Fibroblast of upper back skin (primary cell): Measurements from ENCODE around the gene RFX5.
A peak's percentile ranks its signal among the peaks of the same experiment; 100 is the strongest.
"Not testable (repeated sequence)": the region's sequence is repeated elsewhere in the genome, so short reads cannot be mapped to it uniquely, and the experiment has no call there.

Experiments used
- DNase-seq: peaks from one replicate; pipeline ENCODE4 v3.0.0-alpha.2; 2013

Gene RFX5

GRCh38 chr1:151346769-151347522 is at the start of gene RFX5:
Gene RFX5 (minus strand): TSS chr1:151347252. CDS start chr1:151346320, 932 bp downstream.
- peak; percentile 97 for DNase-seq

- DNase-seq = not testable (repeated sequence)
These were observed 49.2 kb upstream of the RFX5 start for GRCh38 chr1:151396265-151396664.

DNA sequence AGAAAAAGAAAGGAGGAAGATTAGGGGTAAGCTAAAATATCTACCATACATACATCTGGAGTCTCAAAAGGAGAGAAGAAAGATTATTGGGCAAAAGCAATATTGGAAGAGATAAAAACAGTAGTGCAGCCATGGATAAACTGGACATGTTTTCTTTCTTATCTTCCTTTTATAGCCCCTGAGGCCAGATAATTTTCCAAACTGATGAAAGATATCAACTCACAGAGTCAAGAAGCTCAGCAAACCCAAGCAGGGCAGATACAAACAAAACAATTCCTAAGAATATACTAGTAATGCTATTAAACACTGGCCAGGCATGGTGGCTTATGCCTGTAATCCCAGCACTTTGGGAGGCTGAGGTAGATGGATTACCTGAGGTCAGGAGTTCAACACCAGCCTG is 46.5 kb upstream of the RFX5 start:
- DNase-seq = no peak

- no peak for DNase-seq
These were observed 44.1 kb upstream of the RFX5 start for GRCh38 chr1:151391079-151391563.

DNA sequence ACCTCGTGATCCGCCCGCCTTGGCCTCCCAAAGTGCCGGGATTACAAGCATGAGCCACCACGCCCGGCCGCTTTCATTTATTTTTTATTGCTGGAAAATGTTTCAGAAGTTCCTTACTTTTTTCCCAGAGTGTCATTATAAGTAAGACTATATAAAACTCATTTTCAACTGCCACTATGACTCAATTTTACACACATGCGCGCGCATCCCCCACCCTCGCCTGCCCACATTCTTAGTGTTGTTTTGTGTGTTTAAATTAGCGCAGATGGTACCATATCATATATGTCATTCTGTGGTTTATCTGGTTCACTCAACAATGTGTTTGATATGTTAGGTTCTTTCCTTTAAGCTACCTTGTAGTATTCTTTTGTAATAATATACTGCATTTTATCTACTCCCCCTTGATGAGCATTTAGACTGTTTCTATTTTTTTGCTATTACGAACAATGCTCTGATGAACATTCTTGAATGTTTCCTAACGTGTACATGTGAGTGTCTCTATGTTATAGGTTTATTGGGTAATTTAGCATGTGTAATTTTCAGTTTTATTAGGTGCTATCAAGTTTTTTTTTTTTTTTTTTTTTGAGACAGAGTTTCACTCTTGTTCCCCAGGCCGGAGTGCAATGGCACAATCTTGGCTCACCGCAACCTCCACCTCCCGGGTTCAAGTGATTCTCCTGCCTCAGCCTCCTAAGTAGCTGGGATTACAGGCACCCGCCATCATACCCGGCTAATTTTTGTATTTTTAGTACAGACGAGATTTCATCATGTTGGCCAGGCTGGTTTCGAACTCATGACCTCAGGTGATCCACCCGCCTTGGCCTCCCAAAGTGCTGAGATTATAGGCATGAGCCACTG is 43.4 kb upstream of the RFX5 start:
- DNase-seq = not testable (repeated sequence)

GRCh38 chr1:151386002-151386401 is 39.0 kb upstream of the RFX5 start:
- no peak for DNase-seq

- no peak for DNase-seq
These were observed 37.5 kb upstream of the RFX5 start for GRCh38 chr1:151384584-151384983.

DNA sequence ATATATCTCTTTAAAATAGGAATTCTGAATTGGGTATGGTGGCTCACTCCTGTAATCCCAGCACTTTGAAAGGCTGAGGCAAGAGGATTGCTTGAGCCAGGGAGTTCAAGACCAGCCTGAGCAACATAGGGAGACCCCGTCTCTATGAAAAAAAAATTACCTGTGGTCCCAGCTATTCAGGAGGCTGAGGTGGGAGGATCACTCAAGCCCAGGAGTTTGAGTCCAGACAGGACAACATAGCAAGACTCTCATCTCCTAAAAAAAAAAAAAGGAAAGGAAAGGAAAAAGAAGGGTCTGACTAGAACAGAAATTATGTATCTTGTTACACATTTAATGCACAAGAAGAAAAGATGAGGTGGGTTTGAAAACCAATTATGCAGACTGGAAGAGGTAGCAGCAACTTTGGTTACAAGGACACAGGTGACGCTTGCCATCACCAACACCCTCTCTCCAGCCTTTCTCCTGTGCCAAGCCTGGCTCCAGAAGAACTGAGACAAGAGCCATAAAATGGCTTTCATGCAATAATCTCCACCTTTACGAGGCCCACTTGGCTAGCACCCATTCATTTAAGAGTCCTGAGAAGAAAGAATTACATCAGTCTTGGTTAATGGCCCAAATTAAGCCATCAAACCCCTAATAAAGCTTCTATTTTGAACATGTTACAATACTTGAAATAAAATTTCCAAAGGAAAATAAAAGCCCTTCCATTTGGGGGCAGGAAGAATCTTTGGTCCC is 30.3 kb upstream of the RFX5 start:
- no peak for DNase-seq

GRCh38 chr1:151373196-151373595 is 26.1 kb upstream of the RFX5 start:
- DNase-seq = no peak

DNA sequence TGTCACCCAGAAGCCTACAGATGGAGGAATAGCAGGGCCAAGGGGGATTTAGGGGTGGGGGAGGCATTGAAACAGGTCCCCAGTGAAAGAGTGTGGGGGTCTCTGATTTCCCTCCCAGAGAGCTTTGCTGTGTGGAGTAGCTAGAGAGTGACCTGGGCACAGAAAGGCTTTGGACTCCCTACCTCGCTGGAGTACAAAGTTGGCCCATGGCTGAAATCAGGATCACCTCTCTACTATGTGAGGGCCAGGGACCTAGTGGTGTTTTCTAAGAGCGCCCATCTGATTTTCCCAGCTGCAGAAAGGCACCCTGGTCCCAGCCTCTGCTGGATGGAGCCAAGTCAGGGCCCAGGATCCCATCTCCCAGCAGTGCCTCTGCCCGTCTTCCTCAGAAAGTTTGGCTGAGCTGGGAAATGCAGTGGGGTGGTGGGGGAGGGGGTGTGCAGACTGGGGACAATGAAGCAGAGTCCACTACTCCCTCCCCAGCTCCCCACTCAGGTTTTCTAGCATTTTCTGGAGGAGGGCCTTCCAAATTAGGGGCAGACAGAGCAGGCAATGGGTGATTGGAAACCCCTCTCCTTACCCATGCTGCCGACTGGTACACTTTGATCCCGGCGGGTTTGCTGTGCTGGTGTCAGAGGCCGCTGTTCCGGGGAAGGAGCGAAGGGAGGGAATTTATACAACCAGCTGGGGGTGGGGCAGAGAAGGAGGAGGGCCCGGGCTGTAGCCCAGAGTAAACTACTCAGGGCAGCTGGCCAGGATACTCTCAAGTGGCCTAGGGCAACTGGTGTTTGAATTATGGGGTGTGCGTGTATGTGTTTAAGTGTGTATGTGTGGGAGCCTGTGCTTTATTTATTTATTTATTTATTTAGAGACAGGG is 25.2 kb upstream of the RFX5 start, which contains the start of gene SELENBP1:
Gene SELENBP1 (minus strand): TSS at position 648 of the 877 bp plus-strand sequence. CDS start 64 bp downstream, at position 584.
- peak; percentile 63 for DNase-seq

DNA sequence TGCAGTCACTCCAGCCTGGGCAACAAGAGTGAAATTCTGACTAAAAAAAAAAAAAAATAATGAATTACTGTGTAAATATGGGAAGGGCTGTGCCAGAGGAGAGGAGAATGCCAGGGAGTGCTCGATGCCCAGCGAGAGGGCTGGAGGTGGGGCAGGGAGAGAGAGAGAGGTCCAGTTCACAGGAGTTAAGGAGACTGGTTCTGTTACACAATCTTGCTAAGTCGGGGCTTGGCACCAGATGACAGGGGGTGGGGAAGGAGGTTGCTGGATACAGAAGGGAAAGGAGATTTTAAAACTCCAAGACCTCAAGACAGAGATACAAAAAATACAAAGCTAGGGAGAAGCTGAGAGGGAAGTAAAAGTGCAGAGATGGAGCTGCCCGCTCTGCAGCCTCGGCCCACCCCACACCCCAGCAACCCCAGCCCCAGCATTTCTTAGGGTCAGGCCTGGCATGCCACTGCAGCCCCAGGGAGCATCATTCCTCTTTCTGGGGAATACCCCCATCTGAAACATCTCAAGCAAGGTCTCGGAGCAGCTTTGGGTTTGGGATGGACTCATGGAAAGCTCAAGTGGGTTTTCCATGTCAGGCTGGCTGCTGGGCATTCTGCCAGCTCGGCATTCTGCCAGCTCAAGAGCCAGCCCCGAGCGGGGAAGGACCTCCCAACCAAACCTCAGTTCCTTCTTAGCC is 24.5 kb upstream of the RFX5 start:
- DNase-seq = peak; percentile 27

- DNase-seq = peak; percentile 10
These were observed 23.3 kb upstream of the RFX5 start for GRCh38 chr1:151370211-151370911.

DNA sequence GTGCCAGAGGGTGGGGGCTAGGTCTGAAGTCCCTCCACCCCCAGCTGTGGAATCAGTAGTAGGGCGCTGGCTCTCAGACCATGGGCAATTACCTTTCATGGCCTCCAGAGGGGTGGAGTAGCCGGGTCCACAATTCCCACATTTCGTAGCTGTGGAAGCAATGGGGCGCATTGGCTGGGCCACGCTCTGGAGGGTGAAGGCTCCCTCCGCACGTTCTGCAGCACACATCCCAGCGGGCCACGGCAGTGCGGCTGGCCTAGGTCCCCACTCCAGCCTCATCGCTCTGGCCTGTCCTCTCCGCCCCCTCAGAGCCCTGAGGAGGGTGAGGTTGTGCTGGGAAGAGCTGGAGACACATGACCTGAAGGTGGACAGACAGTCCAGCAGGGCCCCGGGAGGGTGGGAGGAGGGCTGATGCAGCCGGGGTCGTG is 22.6 kb upstream of the RFX5 start:
- DNase-seq = no peak

DNA sequence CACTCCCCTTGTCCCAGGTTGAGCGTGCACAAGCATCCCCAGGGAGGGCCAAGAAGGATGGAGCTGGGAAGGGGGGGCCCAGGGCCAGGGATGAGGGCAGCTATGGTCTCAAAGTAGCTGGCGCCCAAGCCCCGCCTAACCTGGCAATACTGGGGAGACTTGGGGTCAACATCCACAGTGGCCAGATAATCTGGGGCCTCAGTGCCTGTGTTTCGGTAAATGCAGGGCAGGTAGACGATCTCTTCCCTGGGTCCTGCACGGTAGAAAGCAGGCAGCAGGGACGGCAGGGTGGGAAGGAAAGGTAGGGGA is 22.2 kb upstream of the RFX5 start:
- no peak for DNase-seq

- no peak for DNase-seq
These were observed 21.6 kb upstream of the RFX5 start for GRCh38 chr1:151368393-151369301.

DNA sequence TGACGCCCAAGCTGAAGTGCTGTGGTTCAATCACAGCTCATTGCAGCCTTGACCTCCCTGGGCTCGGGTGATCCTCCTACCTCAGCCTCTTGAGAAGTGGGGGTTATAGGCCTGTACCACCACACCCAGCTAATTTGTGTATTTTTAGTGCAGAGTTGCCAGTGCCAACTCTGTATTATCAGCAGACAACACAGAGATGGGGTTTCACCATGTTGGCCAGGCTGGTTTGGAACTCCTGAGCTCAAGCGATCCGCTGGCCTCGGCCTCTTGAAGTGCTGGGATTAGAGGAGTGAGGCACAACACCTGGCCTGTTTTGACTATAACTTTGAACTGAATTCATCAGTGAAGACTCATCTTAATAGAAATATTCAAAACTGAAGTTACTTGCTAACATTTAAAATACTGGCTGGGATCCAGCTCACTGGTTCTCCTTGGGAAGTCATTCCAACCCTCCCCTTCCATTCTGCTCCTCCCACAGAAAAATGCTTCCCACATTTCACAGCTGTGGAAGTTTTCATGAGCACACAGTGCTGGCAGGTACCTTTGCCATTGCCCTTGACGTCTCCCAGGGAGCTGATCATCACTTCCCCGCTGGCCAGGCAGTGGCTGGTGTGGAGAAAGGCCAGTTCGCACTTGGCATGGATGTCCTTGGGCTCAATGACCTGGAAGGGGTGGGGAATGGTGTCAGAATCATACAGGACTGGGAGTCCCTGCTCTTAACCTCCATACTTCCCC is 20.8 kb upstream of the RFX5 start:
- DNase-seq = no peak

DNA sequence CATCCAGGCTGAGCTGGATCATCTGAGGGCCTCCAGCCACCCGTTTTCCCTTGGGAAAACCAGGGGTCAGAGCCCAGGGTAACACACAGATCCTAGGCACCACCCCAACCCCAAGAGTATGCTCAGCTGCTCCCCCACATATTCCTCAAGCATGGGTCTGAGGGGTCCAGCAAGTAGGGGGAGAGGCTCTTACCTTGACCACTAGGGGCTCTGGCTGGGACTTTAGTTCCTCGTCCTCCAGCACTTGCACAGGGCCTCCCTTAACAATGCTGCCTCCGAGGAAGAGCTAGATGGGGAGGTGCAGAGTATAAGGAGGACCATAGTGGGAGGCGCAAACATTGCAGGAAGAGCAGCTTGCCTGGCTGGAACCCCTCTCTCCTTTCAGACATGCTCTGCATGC is 17.9 kb upstream of the RFX5 start:
- DNase-seq = no peak

GRCh38 chr1:151362308-151363155 is 15.5 kb upstream of the RFX5 start:
- no peak for DNase-seq
